NCI-H128 (cell line): ENCODE results near the gene STARD13.

Source experiments
- DNase-seq: peaks from one replicate; lab custom pipeline; 2025; ENCODE audit not compliant: unreplicated experiment; lab: John Stamatoyannopoulos, UW

Gene STARD13

DNA sequence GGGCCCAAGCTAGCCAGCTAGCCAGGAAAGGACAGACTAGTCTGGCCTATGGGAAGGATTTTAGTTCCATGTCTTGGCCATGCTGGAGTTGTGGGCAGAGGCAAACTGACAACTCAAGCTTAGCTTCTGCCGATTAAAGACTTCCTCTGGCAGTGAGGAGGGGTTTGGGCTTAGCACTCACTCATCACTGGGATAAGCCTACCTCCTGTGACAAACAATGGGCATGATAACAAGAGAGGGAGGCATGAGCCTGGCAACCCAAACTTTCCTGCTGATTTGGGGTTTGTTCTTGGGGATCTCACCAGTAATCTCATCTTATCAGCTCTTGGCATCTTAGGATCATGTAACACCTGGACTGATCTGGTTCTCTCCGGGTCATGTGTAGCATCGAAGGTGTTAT lies 185.7 kb downstream of the STARD13 start:
- no peak for DNase-seq

DNA sequence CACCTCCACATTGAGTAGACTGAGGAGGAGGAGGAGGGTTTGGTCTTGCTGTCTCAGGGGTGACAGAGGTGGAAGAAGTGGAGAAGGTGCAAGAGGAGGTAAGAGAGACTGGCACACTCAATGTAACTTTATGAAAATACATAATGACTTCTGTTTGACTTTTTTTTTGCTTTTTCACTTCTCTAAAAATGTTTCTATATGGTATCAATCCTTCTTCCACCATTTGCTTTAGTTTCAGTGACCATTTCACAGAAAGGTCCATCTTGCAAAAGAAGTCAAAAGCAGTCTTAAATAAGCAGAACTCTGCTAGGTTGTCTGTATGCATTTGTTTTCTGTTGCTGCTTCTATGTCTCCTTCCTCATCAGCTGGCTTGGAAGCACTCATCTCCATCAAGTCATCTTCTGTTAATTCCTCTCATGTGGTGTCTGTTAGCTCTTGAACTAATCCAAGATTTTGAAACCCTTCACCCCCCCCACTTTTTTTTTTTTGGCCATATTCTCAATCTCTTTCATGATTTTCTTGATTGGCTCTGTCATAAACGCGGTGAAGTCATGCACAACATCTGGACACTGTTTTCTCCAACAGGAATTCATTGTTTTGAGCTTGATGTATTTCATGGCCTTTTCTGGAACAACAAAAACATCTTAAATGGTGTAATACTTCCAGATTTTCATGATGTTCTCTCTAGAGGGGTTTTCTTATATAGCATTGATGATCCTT lies 188.5 kb downstream of the STARD13 start:
- DNase-seq = no peak

DNA sequence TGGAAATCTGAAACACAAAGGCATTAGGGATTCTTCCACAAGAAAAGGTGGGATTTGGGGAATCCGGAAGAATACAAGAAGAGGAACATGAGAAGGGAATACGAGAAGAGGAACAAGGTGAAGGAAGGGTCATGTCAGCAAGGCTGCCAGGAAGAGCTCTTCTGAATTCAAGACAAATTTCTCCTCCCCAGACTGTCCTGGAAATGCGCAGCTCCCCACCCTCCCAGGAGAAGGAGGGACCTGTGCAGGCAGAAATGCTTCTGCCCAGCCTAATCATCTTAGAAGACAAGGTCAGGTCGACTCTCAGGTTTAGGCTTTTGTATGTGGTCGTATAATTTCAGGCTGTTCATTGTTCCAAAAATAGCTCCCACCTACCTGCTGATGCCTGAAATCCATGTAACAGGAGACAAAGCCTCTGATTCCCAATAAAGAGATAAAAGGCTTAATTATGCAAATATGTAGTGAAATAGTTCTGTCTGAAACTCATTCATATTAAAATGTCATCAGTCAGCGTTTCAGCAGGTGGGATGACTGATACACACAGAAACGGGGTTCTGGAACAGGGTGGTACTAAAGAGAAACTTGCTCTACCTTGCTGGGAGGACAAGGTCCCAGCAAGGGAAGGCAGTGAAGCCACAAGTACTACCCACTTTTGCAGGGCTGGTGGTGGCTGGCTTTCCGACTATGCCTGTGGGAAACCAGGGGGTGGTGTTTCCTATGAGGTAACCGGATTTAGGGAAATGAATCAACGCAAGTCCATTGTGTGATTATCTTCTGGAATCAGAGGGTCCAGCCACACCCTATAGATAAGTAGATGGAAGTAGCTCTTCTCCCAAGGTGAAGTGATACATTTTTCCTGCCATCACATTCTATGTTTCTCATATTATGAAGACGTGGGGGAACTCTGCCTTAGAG lies 193.2 kb downstream of the STARD13 start:
- DNase-seq = no peak

DNA sequence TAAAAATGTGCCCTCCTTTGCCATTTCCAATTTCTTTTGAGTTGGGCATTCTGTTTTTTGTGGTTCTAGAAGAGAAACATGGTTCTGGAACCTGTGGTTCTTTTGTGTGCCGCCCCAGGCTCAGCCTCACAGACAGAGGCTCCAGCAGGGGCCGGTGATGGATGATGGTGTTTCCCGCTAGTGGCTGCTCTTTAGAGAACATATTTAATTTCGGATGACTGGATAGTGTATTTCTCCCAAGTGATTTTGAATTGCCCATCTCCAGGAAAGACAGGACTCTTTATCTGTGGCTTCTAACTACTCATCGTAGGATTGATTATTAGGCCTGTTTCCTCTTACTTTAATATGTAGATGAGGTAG lies 194.2 kb downstream of the STARD13 start:
- DNase-seq = no peak

DNA sequence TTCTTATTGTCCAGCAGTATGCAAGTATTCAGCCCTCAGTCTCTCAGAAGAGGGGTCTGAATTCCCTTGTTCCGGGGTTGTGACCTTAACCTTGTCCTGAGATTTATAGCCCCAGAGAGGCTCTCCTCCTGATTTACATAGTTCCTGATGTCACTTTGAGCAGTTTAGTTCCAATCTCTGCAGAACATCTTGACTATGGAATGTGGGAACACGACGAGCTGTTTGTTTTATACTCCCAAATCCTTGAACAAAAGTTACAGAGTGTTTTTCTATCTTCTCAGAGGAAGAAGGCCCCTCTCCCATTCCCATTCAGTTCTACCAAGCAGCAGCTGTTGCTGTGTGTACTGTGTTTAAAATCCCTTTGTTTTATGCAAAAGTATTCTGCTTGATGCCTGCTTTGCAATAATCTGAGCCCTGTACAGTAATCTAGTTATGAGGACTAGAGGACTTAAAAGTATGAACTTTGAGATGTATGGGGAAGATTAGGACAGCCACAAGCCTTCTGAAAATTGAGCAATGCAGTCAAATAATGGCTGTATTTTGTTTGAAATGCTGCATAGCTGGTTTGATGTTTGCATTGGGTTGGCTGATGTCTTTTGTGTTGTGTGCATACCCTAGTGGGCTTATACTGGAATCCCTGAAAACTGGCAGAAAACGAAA lies 194.7 kb downstream of the STARD13 start:
- DNase-seq = no peak

DNA sequence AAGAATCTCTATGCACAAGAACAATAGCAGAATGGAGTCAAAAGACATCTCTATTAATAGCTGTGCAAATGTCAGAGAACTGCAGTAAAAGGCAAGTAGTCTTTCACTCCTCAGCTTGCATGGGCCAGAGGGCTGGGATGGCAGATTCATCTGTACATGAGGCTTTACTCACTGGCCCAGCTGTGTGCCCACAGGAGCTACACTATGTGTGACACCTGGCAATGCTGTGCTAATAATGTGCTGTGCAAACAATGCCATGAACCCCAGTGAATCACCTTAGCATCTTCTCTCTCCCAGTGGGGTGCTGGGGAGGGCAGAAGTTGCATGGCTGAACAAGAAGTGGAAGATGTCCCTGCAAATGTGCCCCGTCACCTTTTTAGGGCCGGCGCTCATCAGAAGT lies 196.2 kb downstream of the STARD13 start:
- no peak for DNase-seq

DNA sequence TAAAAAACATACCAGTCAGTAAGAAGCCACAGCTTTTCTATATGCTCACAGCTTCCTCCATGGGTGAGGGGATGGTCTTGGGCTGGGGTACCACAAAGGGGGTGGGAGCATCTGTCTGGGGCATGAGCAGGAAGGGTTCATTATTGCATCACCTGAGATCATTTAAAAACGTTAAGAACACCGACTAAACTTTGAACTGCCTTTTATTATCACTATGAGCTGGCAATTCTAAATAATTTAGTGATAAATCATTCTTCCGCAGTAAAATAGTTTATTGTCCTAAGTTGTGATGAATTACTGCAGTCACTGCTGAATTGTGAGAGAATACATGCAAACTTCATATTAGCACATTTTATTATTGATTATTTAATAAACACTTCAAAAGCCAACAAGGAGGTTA lies 197.8 kb downstream of the STARD13 start:
- no peak for DNase-seq

DNA sequence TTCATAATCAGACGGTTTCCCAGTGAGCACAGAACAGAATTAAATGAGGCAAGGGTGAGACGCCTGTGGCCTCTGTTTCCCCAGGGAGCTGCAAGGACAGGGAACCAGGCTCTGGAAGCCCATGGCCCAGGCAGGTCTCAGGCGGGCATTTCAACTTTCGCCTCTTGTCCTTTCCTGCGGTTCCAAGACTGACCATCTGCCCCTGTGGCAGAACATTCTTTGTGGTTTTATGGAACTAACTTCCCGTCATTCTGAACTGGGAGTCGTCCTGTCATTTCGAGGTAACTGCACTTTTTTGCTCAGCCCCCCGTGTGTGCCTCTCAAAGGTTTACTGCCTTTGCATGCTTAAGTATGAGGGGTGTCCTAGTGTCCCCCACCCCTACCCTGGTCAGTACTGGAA lies 198.5 kb downstream of the STARD13 start:
- no peak for DNase-seq

DNA sequence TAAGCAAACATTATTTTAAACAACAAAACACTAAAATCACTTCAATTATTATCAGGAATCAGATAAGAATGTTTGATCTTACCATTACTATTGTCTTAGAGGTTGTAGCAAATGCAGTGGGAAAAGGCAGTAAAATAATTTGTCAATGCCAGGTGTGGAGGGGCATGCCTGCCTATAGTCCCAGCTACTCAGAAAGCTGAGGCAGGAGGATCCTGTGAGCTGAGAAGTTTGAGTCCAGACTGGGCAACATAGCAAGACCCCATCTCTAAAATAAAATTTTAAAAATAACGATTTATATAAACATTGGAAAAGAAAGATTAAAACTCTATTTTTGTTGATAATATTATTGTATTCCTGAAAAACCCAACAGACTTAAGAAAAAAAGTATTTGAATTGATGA lies 202.5 kb downstream of the STARD13 start:
- no peak for DNase-seq

DNA sequence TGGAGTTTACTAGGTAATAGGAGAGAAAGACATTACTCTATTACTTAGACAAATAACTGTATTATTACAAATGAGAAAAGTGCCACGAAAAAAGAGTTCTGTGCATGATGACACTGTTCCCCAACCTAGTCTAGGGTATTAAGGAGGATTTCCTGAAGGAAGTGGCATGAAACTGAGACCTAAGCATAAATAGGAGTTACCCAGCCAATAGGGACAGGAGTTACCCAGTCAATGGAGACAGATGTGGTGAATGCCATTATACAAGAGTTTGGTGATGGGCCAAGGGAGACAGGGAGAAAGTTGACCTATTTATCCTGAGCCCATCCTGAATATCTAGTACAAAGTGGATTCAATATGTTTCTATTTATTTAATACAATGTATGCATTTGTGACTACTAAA lies 203.9 kb downstream of the STARD13 start:
- DNase-seq = no peak

DNA sequence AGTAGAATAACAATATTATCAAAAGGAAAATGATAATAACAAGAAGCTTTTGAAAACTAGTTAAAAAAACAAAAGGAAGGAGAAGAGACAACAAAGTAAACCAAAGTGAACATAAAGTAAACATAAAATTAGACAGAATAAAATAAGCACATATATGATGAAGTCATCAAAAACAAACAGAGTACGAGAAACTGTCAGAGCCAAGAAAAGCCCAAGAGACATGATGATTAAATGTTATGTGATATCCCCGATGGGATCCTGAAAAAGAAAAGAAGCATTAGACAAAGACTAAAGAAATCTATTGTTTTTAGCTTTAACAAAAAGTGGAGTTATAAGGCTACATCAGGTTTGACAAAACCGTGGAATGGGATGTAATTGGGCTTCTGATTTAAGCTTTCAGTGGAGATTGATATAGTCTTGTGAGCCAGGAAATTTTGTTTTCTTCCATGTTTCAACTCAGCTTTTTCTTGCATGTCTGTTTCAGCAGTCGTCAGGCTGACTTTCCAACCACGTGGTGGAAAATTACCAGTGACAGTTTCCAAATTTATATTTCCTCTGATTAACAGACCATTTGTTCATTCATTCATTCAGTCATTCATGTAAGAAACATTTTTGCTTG lies 204.5 kb downstream of the STARD13 start:
- DNase-seq = no peak

DNA sequence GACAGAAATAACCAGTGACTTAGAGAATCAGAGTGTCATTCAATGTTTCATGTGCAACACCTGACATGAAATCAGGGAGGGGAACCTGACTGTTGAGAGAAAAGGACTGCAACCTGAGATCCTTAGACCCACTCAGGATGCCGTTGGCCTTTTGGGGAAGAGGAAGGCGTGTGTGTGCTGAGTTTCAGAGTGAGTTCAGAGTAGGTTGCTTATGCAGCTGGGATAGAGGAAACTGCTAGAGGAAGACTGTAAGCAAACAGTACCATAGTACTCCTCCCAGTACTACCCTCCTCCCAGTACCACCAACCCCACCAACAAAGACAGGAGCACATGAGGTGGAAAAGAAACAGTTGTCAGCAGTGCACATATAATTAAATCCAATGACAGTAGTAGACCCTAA lies 205.6 kb downstream of the STARD13 start:
- no peak for DNase-seq

DNA sequence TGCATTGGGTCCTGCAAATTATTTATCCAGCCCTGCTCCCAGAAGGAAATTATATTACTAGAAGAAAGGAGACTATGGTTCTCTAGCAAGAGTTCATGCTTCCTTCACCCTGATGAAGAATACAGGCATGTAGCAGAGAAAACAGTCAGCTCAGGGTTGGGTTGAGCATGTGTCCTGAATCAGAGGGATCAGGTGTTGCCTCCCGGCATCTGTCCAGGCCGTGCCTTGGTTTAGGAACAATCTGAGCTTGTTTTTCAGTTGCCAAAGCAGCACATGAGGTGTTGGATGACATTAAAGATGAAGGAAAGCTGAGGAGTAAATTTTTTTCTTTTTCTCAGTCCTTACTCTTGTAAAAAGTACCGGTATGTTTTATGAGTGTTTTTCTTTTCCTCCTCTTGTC lies 207.3 kb downstream of the STARD13 start:
- no peak for DNase-seq

DNA sequence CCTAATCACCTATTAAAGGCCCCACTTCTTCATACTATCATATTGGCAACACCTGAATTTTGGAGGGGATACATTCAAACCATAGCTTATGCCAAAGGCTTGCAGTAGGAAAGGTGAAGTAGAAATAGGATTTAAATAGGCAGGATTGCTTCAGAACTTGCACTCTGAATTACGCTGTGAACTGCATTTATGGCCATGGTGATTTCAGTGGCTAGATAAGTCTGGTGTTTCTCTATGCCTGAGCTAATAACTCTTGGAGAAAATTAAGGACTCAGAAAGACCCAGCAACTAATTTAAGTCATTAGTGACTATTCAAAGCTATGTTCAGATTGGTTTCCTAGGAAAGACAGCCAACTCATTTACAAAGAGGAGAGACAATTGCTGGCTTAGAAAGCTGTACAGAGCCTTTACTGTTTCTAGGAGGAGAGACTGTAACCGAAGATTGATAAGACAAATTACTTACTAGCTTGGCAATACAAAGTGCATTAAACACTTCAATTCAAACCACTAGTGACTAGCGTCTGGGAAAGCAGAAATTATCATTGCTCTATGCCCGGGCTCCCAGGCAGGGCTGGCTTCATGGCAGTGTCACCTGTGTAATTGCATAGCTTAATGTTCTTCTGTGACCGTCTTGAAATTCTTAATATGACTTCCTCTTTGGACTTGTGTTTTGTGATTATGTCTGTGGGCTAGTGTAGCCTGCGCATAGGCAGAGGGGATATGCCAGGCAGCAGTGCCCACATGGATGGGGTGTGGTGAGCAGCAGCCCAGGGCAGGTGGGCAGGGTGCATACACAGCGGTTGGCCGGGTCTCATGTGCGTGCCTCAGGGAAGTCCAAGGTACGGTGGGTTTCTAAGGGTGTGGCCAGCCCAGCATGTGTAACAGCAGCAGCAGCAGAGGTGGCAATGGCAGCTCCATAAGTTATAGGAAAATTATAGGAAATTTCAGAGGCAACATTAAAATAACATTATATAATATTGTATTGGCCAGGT lies 209.3 kb downstream of the STARD13 start:
- no peak for DNase-seq

DNA sequence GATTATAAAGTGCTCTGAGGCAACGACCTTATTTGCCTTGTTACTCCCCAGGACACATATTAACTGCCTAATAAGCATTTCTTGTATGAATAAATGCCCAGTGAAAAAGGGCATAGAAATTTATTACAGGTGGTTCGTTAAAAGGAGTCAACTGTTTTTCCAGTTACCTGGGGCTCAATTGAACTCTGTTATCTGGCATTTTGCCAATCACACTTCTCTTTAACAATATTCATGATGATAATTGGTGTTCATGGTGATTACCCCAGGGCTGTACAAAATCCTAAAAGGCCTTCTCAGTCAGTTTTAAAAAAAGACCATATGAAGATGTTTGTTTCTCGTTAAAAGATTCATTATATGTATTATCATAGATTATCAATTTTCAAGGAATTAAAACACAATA lies 212.2 kb downstream of the STARD13 start:
- no peak for DNase-seq

DNA sequence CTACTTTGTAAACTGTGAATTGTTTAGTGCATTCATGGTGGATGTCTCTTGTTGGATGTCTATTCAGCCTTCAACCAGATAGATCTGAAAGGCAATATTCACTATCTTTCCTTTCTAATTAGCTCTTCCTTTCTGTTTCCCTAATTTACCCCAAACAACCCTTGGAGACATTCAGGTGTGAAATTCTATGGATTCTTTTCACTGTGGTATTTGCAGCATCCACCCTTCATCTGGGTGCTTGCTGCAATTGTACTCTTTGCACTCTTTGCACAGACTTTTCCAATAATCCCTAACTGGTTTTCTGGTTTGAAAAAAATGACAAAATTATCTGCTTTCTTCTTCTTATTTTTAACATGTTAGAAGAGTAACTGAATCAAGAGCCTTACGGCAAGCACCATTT lies 212.8 kb downstream of the STARD13 start:
- no peak for DNase-seq

DNA sequence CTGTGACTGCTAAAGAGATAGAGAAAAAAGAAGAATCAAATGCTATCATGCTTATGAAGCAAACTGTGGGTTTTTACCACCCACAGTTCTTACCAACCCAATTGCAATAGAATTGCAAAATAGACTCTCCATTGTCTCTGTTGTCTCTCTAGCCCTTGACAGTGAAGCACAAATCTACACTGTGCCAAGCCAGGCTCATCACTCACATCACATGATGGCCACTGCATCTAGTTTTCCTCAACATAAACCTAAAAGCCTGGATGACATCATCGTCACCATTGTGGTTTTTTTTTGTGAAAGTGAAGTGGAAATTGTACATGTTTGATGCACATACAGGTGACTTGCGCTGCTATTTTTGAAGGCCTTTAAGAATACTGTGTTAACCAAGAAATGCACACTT lies 213.3 kb downstream of the STARD13 start:
- DNase-seq = no peak

DNA sequence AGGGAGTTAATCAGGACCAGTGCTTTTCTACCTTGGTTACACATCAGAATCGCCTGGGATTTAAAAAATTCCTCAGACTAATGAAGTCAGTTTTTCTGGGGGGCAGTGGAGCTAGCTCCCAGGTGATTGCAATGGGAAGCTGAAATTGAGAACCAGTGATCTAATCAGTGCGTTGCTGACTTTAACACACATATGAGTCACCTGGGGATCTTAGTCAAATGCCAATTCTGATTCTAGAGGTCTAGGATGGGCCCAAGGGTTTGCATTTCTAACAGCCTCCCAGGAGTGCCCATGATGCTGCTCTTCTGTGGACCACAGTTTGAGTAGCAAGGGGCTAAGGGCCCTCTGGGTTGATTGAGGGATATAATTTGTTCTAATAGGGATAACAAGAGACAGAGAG lies 214.8 kb downstream of the STARD13 start:
- DNase-seq = no peak

DNA sequence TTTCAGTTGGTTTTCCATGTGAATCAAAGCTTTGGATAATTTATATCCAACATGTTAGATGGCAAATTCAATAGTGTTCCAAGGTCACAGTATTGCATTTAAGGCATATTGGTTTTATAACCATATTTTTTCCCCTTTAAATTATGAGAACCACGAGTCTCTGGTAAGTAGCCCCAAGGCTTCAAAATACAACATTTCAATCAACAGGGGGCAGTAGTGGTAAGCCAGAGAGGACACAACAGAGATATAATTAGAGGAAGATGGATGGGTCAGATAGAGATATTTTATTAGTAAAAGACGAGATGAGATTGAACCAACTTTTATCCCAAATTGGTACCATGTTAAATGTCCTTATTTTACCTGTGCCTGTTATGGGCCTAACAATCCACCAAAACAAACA lies 216.2 kb downstream of the STARD13 start:
- no peak for DNase-seq

DNA sequence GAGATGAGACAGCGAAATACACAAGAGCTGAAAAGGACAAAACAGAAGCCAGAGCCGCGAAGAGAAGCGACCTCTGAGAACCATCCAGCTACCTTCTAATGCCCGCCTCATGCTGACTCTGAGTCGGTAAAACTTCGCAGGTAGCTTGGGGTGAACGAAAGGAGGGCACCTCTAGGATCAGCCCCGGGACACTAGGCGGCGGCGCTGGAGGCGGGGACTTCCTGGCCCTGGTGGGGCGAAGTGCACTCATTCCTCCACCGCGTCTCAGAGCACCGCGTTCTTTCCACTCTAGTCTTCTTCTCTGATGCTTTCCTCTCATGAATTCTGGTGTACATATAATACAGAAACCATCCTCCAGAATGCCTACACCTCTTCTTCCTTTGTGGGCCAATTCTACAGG lies 219.2 kb downstream of the STARD13 start:
- DNase-seq = no peak
